DND-41 (cell line): ENCODE results near the gene KIRREL3.

ENCODE experiments used
- ATAC-seq: fragments of 200-7000 bp; cut with Tn5 transposase; 3 replicates; pipeline ENCODE4 v1.9.1; 2021; ENCODE audit warnings: low read depth; ENCODE audit not compliant: insufficient read depth
- DNase-seq: peaks from one replicate; pipeline ENCODE4 v3.0.0-alpha.2; 2020
- H2AFZ ChIP-seq: 2 replicates; pipeline ENCODE4 v1.6.0; 2012; ENCODE audit warnings: low read depth, low read length
- H3K27ac ChIP-seq: 2 replicates; pipeline ENCODE4 v1.5.1; 2012; ENCODE audit warnings: low read length, inconsistent platforms
- H3K27me3 ChIP-seq: fragments of 200-600 bp; sonication (generic); 2 replicates; pipeline ENCODE4 v1.6.0; 2012; ENCODE audit warnings: low read length, mild to moderate bottlenecking, inconsistent platforms; ENCODE audit not compliant: insufficient read depth, poor library complexity
- H3K36me3 ChIP-seq: 2 replicates; pipeline ENCODE4 v1.5.1; 2012; ENCODE audit warnings: low read length, inconsistent platforms; ENCODE audit not compliant: insufficient read depth
- H3K4me1 ChIP-seq: 2 replicates; pipeline ENCODE4 v1.5.1; 2012; ENCODE audit warnings: mild to moderate bottlenecking, low read length; ENCODE audit not compliant: insufficient read depth
- H3K4me2 ChIP-seq: 2 replicates; pipeline ENCODE4 v1.6.0; 2012; ENCODE audit warnings: mild to moderate bottlenecking, moderate library complexity, low read length, inconsistent platforms; ENCODE audit not compliant: insufficient read depth
- H3K4me3 ChIP-seq, 2 experiments: fragments of 200-600 bp in 1 of 2; shearing (Covaris generic) in 1 of 2; 2 replicates each; pipeline ENCODE4 v1.5.1; 2012 to 2016; ENCODE audit warnings: inconsistent platforms in 2 of 2, low read length in 2 of 2, mild to moderate bottlenecking in 2 of 2, low read depth in 1 of 2, moderate library complexity in 1 of 2
- H3K79me2 ChIP-seq: 2 replicates; pipeline ENCODE4 v1.6.0; 2012; ENCODE audit warnings: low read length, inconsistent platforms; ENCODE audit not compliant: insufficient read depth
- H3K9ac ChIP-seq: 2 replicates; pipeline ENCODE4 v1.6.0; 2012; ENCODE audit warnings: low read depth, mild to moderate bottlenecking, inconsistent platforms, low read length, moderate library complexity
- H3K9me3 ChIP-seq: 2 replicates; pipeline ENCODE4 v1.5.1; 2012; ENCODE audit warnings: low read length, moderate library complexity, mild to moderate bottlenecking, inconsistent platforms; ENCODE audit not compliant: insufficient read depth, severe bottlenecking
- H4K20me1 ChIP-seq: 2 replicates; pipeline ENCODE4 v1.6.0; 2012; ENCODE audit warnings: low read length; ENCODE audit not compliant: insufficient read depth
- CTCF ChIP-seq: IDR thresholded peaks from 2 replicates; pipeline ENCODE4 v1.5.1; 2012; ENCODE audit warnings: borderline replicate concordance, low read length, moderate library complexity, mild to moderate bottlenecking; ENCODE audit not compliant: poor library complexity, severe bottlenecking; ENCODE audit errors: extremely low read depth
- EZH2 ChIP-seq: IDR thresholded peaks from 3 replicates; pipeline ENCODE4 v1.6.1; 2012; ENCODE audit warnings: borderline replicate concordance, low read depth, mild to moderate bottlenecking, moderate library complexity, low read length, inconsistent platforms; ENCODE audit not compliant: severe bottlenecking

Gene KIRREL3

GRCh38 chr11:126426106-126426505 is 574.5 kb downstream of the KIRREL3 start:
- no peak overlapping the region for H3K4me2 ChIP-seq
- H2AFZ ChIP-seq: no peak overlapping the region
- TF ChIP-seq CTCF (no peak), EZH2 (no peak)
- H3K4me3 ChIP-seq: no peak overlapping the region
- no peaks in the 10 kb centered on the region for H3K79me2 ChIP-seq
- no peak overlapping the region for H3K9ac ChIP-seq
- H3K27ac ChIP-seq: no peak overlapping the region
- H3K9me3 ChIP-seq: no peaks in the 10 kb centered on the region
- DNase-seq: no peak
- ATAC-seq: no peak
- no peaks in the 10 kb centered on the region for H4K20me1 ChIP-seq
- H3K36me3 ChIP-seq: no peaks in the 10 kb centered on the region
- no peaks in the 10 kb centered on the region for H3K27me3 ChIP-seq
- H3K4me1 ChIP-seq: no peaks in the 10 kb centered on the region

- Histone ChIP-seq H3K4me2 (no peak overlapping the region), H3K79me2 (no peaks in the 10 kb centered on the region), H3K27ac (no peak overlapping the region), H4K20me1 (no peaks in the 10 kb centered on the region), H3K4me1 (no peaks in the 10 kb centered on the region), H3K9ac (no peak overlapping the region), H2AFZ (no peak overlapping the region), H3K27me3 (no peaks in the 10 kb centered on the region), H3K36me3 (no peaks in the 10 kb centered on the region), H3K4me3 (no peak overlapping the region), H3K9me3 (no peaks in the 10 kb centered on the region)
- TF ChIP-seq CTCF: no peak
- TF ChIP-seq EZH2: no peak
- ATAC-seq (no peak), DNase-seq (no peak)
Measured at GRCh38 chr11:126424471-126425039, 576.0 kb downstream of the KIRREL3 start.

GRCh38 chr11:126423743-126424142 is 576.8 kb downstream of the KIRREL3 start:
- no peaks in the 10 kb centered on the region for H3K9me3 ChIP-seq
- H3K4me2 ChIP-seq: no peak overlapping the region
- H3K27me3 ChIP-seq: no peaks in the 10 kb centered on the region
- ATAC-seq (no peak), DNase-seq (no peak)
- no peak overlapping the region for H3K4me3 ChIP-seq
- no peaks in the 10 kb centered on the region for H3K36me3 ChIP-seq
- no peaks in the 10 kb centered on the region for H4K20me1 ChIP-seq
- no peak overlapping the region for H3K27ac ChIP-seq
- H3K9ac ChIP-seq: no peak overlapping the region
- H3K79me2 ChIP-seq: no peaks in the 10 kb centered on the region
- TF ChIP-seq CTCF: no peak
- no peak for TF ChIP-seq EZH2
- no peaks in the 10 kb centered on the region for H3K4me1 ChIP-seq
- no peak overlapping the region for H2AFZ ChIP-seq

GRCh38 chr11:126423154-126423553 is 577.4 kb downstream of the KIRREL3 start:
- H3K9me3 ChIP-seq: no peaks in the 10 kb centered on the region
- no peak overlapping the region for H3K9ac ChIP-seq
- H3K4me3 ChIP-seq: no peak overlapping the region
- DNase-seq: no peak
- H3K27me3 ChIP-seq: no peaks in the 10 kb centered on the region
- no peaks in the 10 kb centered on the region for H4K20me1 ChIP-seq
- H3K27ac ChIP-seq: no peak overlapping the region
- H2AFZ ChIP-seq: no peak overlapping the region
- no peak for ATAC-seq
- H3K4me1 ChIP-seq: no peaks in the 10 kb centered on the region
- H3K36me3 ChIP-seq: no peaks in the 10 kb centered on the region
- H3K79me2 ChIP-seq: no peaks in the 10 kb centered on the region
- no peak overlapping the region for H3K4me2 ChIP-seq
- TF ChIP-seq CTCF (no peak), EZH2 (no peak)
